Heart right ventricle (tissue), 16 donors: ENCODE data around the gene DCTN2. TPM values are rescaled to one million over a fixed set of nuclear protein-coding genes. Genes with fewer than 3 reads are reported as not detected.
"Not testable (repeated sequence)": the region's sequence is repeated elsewhere in the genome, so short reads cannot be mapped to it uniquely, and the experiment has no call there.

ENCODE experiments used
- ATAC-seq, 8 donors: fragments of 200-7000 bp; cut with Tn5 transposase; one replicate each; pipeline ENCODE4 v1.9.1; 2020; ENCODE audit warnings: mild to moderate bottlenecking in 8 of 8, moderate library complexity in 8 of 8, moderate number of reproducible peaks in 1 of 8
- DNase-seq, 2 donors: peaks; one replicate each; pipeline ENCODE4 v3.0.0-alpha.2; 2020
- H3K27ac ChIP-seq, 10 donors: fragments of 200-600 bp; sonication (generic) in 2 of 10; one replicate each; pipeline versions ENCODE4 v1.5.0 to v1.8.0; 2020 to 2022; ENCODE audit warnings: mild to moderate bottlenecking in 3 of 10
- H3K27me3 ChIP-seq, 7 donors: fragments of 200-600 bp; one replicate each; pipeline ENCODE4 v1.8.0; 2021 to 2022; ENCODE audit warnings: mild to moderate bottlenecking in 2 of 7
- H3K36me3 ChIP-seq, 9 donors: fragments of 200-600 bp; sonication (generic) in 1 of 9; one replicate each; pipeline versions ENCODE4 v1.5.0 to v1.8.0; 2020 to 2022; ENCODE audit warnings: mild to moderate bottlenecking in 2 of 9
- H3K4me1 ChIP-seq, 9 donors: fragments of 200-600 bp; sonication (generic) in 1 of 9; one replicate each; pipeline versions ENCODE4 v1.5.0 to v1.8.0; 2020 to 2022; ENCODE audit warnings: mild to moderate bottlenecking in 4 of 9
- H3K4me3 ChIP-seq, 10 donors: fragments of 200-600 bp; sonication (generic) in 2 of 10; one replicate each; pipeline versions ENCODE4 v1.5.0 to v1.8.0; 2020 to 2022; ENCODE audit warnings: mild to moderate bottlenecking in 7 of 10, moderate library complexity in 2 of 10
- H3K9me3 ChIP-seq, 11 donors: fragments of 200-600 bp in 10 of 11; sonication (generic) in 2 of 11; one replicate each; pipeline versions ENCODE4 v1.5.0 to v1.8.0; 2013 to 2022; ENCODE audit warnings: mild to moderate bottlenecking in 2 of 11, control low read depth in 1 of 11, moderate library complexity in 1 of 11
- CTCF ChIP-seq, 9 donors: fragments of 200-600 bp; sonication (generic) in 2 of 9; IDR thresholded peaks; one replicate each; pipeline versions ENCODE4 v1.5.0 to v1.8.0; 2021 to 2022; ENCODE audit warnings: antibody characterized with exemption in 9 of 9, mild to moderate bottlenecking in 5 of 9, moderate library complexity in 1 of 9
- WGBS, 2 donors: extraction: QIAGEN DNeasy Blood & Tissue Kit; methylation state at CpG; one replicate each; pipeline ENCODE4 v1.1.7; 2013; ENCODE audit warnings: inconsistent platforms in 1 of 2; 5-methylcytosine and 5-hydroxymethylcytosine counted together
- intact Hi-C, 10 donors: fragments of 100-400 bp; cut with DNase I; formaldehyde crosslinking; loops; one replicate each; pipeline versions ENCODE4 v1.11.1 to v1.14.2; 2022
- polyA plus RNA-seq, 2 donors: library from polyadenylated mRNA; stranded (reverse); fragments of 200-250 nt; gene quantifications; one replicate each; pipeline ENCODE4 v1.2.3, GENCODE V29; 2013
- total RNA-seq, 10 donors: library from RNA; stranded (reverse); fragmentation: NEBNext Ultra II Directional in 3 of 10; extraction: Animal tissue kit (Norgen Biotek cat#: 25700) in 3 of 10; gene quantifications; one replicate each; pipeline versions ENCODE4 v1.2.1 to v1.2.4, GENCODE V29; 2021 to 2023
- donor health status: Arrhythmogenic right ventricular cardiomyopathy.
- donor health status: ischemic (EF 13 %, LVEDD 7.1; RV severe dilation, severe dysfunction).
- donor health status: healthy with polysubstance abuse.
- donor health status: DM: no; HTN: yes; CAD: no.
- donor health status: DM: no; HTN: no; CAD: no.
- donor health status: ischemic (EF 25% LVEDD 6.9; RV normal size, moderate dysfunction).
- donor health status: ischemic (EF 25% LVEDD 5.7; RV mildly dilated, moderate dysfunction).
- donor health status: healthy.
- donor health status: DM: yes; HTN: yes; CAD: no.
- donor health status: Ischemic cardiomyopathy.
- donor health status: ischemic (EF 35%, LVEDD 5.7; RV mildly dilated, moderate dysfunction).
- donor health status: nonischemic (EF 11% LVEDD 7.7; RV severe dilation, severe dysfunction).
- donor health status: DM: yes; HTN: yes; CAD: no.
- donor health status: PGD.
- donor health status: ischemic (EF 29% LVEDD 5.4; RV normal size, mild dysfunction).
- donor health status: nonischemic (EF 23%, LVEDD 6.1; RV moderate dilation, normal function).

The DCTN2 gene
- total and polyA plus RNA-seq, 12 donors, result 45.9 to 174 (median 101) TPM

- 76 to 80% methylated on average over 11 of the region's 11 CpGs for WGBS, 2 donors
- ATAC-seq (no peak), DNase-seq (no peak)
- Histone ChIP-seq H3K4me1 (peaks cover 8 to 56% (median 38%) of the 10 kb centered on the region in 9 donors), H3K9me3 (no peaks in the 10 kb centered on the region), H3K36me3 (peaks cover 0 to 77% (median 64%) of the 10 kb centered on the region in 9 donors), H3K4me3 (no peak overlapping the region), H3K27me3 (no peaks in the 10 kb centered on the region), H3K27ac (peak overlapping the region in 2 of 10 donors; percentile 33 to 99)
- TF ChIP-seq CTCF (IDR thresholded peaks at IDR 0.05), result no peak
- intact Hi-C loops, result loop anchor here in 2 of 10 donors (2.0 to 5.0 kb wide), 2 partner anchors 27 to 229 kb away; partner anchors contain the start of gene MARS1 (in 1 of the 2)
Measured at GRCh38 chr12:57515934-57516541, 31.0 kb downstream of the DCTN2 start.

- Histone ChIP-seq H3K9me3 (no peaks in the 10 kb centered on the region), H3K36me3 (peaks cover 0 to 82% (median 64%) of the 10 kb centered on the region in 9 donors), H3K27ac (peak overlapping the region in 1 of 10 donors; percentile 33), H3K4me3 (no peak overlapping the region), H3K4me1 (peaks cover 8 to 52% (median 35%) of the 10 kb centered on the region in 9 donors), H3K27me3 (no peaks in the 10 kb centered on the region)
- intact Hi-C loops, result loop anchor here in 2 of 10 donors (2.0 to 5.0 kb wide), 2 partner anchors 27 to 228 kb away; partner anchors contain the start of gene MARS1 (in 1 of the 2)
- DNase-seq, result no peak
- TF ChIP-seq CTCF (IDR thresholded peaks at IDR 0.05), result no peak
- 52 to 59% methylated on average over 3 of the region's 3 CpGs for WGBS, 2 donors
- no peak for ATAC-seq
Measured at GRCh38 chr12:57515408-57515933, 31.5 kb downstream of the DCTN2 start.

GRCh38 chr12:57514720-57515407 is 32.1 kb downstream of the DCTN2 start:
- Histone ChIP-seq H3K27me3 (no peaks in the 10 kb centered on the region), H3K9me3 (no peaks in the 10 kb centered on the region), H3K4me3 (no peak overlapping the region), H3K27ac (peak overlapping the region in 1 of 10 donors; percentile 33), H3K4me1 (peaks cover 8 to 52% (median 34%) of the 10 kb centered on the region in 9 donors), H3K36me3 (peaks cover 0 to 88% (median 64%) of the 10 kb centered on the region in 9 donors)
- intact Hi-C loops, result loop anchor here in 2 of 10 donors (2.0 to 5.0 kb wide), 2 partner anchors 26 to 228 kb away; partner anchors contain the start of gene MARS1 (in 1 of the 2)
- DNase-seq (no peak), ATAC-seq (no peak)
- TF ChIP-seq CTCF (IDR thresholded peaks at IDR 0.05), result no peak
- 78 to 83% methylated on average over 9 of the region's 9 CpGs for WGBS, 2 donors

- H3K36me3 ChIP-seq, result peaks cover 0 to 94% (median 64%) of the 10 kb centered on the region in 9 donors
- not testable (repeated sequence) for H3K27ac ChIP-seq
Measured at GRCh38 chr12:57514246-57514645, 32.7 kb downstream of the DCTN2 start.

GRCh38 chr12:57513677-57514076 is 33.3 kb downstream of the DCTN2 start:
- Histone ChIP-seq H3K4me1 (peaks cover 4 to 43% (median 24%) of the 10 kb centered on the region in 9 donors), H3K36me3 (peaks cover 0 to 100% (median 64%) of the 10 kb centered on the region in 9 donors)
- H3K27ac ChIP-seq, DNase-seq, H3K27me3 ChIP-seq, H3K4me3 ChIP-seq, H3K9me3 ChIP-seq, ATAC-seq: not testable (repeated sequence)
- WGBS, 2 donors, result 94 to 95% methylated on average over 6 of the region's 6 CpGs
- intact Hi-C loops, result loop anchor here in 1 of 10 donors (2.0 kb wide), 1 partner anchor 25 kb away; the partner anchor contains the start of gene MARS1

More at GRCh38 chr12:57514246-57514645, 32.7 kb downstream of the DCTN2 start:
- H3K4me1 ChIP-seq, result peaks cover 8 to 48% (median 29%) of the 10 kb centered on the region in 9 donors
- not testable (repeated sequence) for H3K9me3 ChIP-seq, ATAC-seq, H3K27me3 ChIP-seq, H3K4me3 ChIP-seq, DNase-seq
- intact Hi-C loops, result loop anchor here in 1 of 10 donors (2.0 kb wide), 1 partner anchor 25 kb away; the partner anchor contains the start of gene MARS1
- 96 to 97% methylated on average over 9 of the region's 9 CpGs for whole genome bisulfite sequencing, 2 donors
